ENCODE data around the gene FAM131C.
A peak's percentile ranks its signal among the peaks of the same experiment; 100 is the strongest.

Gene FAM131C

DNA sequence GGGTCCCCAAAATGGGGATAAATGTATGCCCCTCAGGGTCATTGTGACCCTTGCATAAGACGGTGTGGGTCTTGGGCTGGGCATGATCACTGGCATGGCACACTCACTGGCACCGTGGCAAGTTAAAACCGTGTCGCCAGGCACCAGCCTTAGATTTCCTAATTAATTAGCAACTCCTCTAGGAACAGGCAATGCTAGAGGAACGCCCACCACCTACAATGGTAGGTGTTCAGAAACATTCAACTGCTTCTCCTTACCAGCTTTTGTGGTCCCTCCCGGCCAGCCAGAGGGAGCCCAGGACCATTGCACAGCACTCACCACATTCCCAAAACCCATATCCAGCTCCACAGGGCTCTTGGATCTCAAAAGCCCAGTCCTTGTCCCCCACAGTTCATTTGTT lies 46.1 kb upstream of the FAM131C start:
- TF ChIP-seq, protein P1, sequence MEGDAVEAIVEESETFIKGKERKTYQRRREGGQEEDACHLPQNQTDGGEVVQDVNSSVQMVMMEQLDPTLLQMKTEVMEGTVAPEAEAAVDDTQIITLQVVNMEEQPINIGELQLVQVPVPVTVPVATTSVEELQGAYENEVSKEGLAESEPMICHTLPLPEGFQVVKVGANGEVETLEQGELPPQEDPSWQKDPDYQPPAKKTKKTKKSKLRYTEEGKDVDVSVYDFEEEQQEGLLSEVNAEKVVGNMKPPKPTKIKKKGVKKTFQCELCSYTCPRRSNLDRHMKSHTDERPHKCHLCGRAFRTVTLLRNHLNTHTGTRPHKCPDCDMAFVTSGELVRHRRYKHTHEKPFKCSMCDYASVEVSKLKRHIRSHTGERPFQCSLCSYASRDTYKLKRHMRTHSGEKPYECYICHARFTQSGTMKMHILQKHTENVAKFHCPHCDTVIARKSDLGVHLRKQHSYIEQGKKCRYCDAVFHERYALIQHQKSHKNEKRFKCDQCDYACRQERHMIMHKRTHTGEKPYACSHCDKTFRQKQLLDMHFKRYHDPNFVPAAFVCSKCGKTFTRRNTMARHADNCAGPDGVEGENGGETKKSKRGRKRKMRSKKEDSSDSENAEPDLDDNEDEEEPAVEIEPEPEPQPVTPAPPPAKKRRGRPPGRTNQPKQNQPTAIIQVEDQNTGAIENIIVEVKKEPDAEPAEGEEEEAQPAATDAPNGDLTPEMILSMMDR (IDR thresholded peaks at IDR 0.05; ENCODE audit: low read depth, low read length): no peak
- Histone ChIP-seq H3K27ac (no peak overlapping the region), H3K36me3 (no peaks in the 10 kb centered on the region), H3K27me3 (ENCODE audit: insufficient read depth, low read depth, severe bottlenecking) (no peaks in the 10 kb centered on the region), H3K9me3 (ENCODE audit: severe bottlenecking) (no peaks in the 10 kb centered on the region), H3K4me3 (ENCODE audit: low read depth, low read length) (no peak overlapping the region)
- no peak for DNase-seq

DNA sequence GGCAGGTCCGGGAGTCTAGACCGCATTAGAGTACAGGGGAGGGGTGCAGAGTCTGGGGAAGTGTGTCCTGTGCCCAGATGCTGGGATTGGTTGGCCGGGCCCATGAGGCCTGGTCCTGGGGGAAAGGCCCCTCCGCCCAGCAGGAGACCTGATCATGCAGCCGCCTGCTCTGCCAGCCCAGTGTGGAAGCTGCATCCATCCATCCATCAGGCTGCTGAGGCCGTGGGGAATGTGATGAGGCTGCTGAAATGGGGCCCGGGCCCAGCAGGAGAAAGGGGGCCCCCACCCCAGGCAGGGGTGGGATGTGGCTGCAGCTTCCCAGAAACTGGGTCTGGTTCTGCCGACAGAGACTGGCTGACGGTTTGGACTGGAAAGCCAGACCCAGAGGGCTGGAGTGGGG lies 45.3 kb upstream of the FAM131C start:
- Histone ChIP-seq H3K27me3 (ENCODE audit: insufficient read depth, low read depth, severe bottlenecking) (no peaks in the 10 kb centered on the region), H3K9me3 (ENCODE audit: severe bottlenecking) (no peaks in the 10 kb centered on the region), H3K27ac (no peak overlapping the region), H3K4me3 (ENCODE audit: low read depth, low read length) (no peak overlapping the region), H3K36me3 (no peaks in the 10 kb centered on the region)
- no peak for DNase-seq
- TF ChIP-seq, protein P1 (IDR thresholded peaks at IDR 0.05; ENCODE audit: low read depth, low read length): no peak

GRCh38 chr1:16117936-16118335 lies 44.5 kb upstream of the FAM131C start:
- Histone ChIP-seq H3K27ac (no peak overlapping the region), H3K27me3 (ENCODE audit: insufficient read depth, low read depth, severe bottlenecking) (no peaks in the 10 kb centered on the region), H3K36me3 (no peaks in the 10 kb centered on the region), H3K4me3 (ENCODE audit: low read depth, low read length) (no peak overlapping the region), H3K9me3 (ENCODE audit: severe bottlenecking) (no peaks in the 10 kb centered on the region)
- TF ChIP-seq, protein P1 (IDR thresholded peaks at IDR 0.05; ENCODE audit: low read depth, low read length): no peak
- DNase-seq: no peak

- TF ChIP-seq, protein P1 (IDR thresholded peaks at IDR 0.05; ENCODE audit: low read depth, low read length): no peak
- Histone ChIP-seq H3K27me3 (ENCODE audit: insufficient read depth, low read depth, severe bottlenecking) (no peaks in the 10 kb centered on the region), H3K9me3 (ENCODE audit: severe bottlenecking) (no peaks in the 10 kb centered on the region), H3K27ac (no peak overlapping the region), H3K36me3 (no peaks in the 10 kb centered on the region), H3K4me3 (ENCODE audit: low read depth, low read length) (no peak overlapping the region)
- DNase-seq: no peak
These were observed 43.9 kb upstream of the FAM131C start for GRCh38 chr1:16117369-16117768.

DNA sequence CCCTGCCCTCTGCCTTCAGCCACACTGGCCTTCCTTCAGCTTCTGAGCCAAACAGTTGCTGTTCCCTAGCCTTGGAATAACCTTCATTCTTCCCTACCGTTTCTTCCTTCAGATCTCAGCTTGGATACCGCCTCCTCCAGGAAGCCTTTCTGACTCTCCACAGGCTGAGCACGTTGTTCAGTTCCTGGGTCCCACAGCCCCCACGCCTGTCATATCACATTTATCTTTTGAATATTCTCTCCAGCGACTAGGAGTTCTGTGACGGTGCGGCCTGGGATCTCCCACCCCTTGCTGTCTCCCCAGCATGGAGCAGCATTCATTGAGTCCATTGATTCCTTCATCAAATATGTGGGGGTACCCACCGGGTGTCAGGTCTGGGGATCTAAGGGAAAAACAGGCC lies 43.2 kb upstream of the FAM131C start:
- H3K9me3 ChIP-seq (ENCODE audit: severe bottlenecking): no peaks in the 10 kb centered on the region
- H3K27ac ChIP-seq: peak overlapping the region; percentile 86
- H3K4me3 ChIP-seq (ENCODE audit: low read depth, low read length): no peak overlapping the region
- TF ChIP-seq, protein P1 (IDR thresholded peaks at IDR 0.05; ENCODE audit: low read depth, low read length): no peak
- no peaks in the 10 kb centered on the region for H3K27me3 ChIP-seq (ENCODE audit: insufficient read depth, low read depth, severe bottlenecking)
- DNase-seq: no peak
- H3K36me3 ChIP-seq: no peaks in the 10 kb centered on the region

DNA sequence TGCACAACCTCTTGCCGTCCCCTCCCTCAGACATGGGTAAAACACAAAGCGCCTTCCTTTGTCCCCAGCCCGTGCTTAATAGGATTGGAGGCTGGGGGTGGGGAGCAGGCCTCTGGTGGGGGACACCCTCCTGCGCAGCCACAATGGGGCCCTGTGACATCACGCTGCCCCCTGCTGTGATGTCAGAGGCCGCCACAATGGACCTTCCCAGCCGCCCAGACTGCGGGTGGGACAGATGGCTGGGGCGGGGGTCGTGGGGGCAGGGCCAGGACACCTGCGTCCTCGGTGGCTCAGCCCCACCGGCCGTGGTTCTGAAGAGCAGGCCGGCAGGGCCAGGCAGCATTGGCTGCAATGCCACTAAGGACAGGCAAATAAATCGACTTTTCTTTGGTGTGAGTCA lies 42.6 kb upstream of the FAM131C start:
- peak; percentile 81 for DNase-seq

More for the DNA sequence above, 42.6 kb upstream of the FAM131C start:
- peak overlapping the region; percentile 86 for H3K27ac ChIP-seq
- no peaks in the 10 kb centered on the region for H3K27me3 ChIP-seq (ENCODE audit: insufficient read depth, low read depth, severe bottlenecking)
- no peaks in the 10 kb centered on the region for H3K9me3 ChIP-seq (ENCODE audit: severe bottlenecking)
- TF ChIP-seq, protein P1 (IDR thresholded peaks at IDR 0.05; ENCODE audit: low read depth, low read length): no peak
- H3K4me3 ChIP-seq (ENCODE audit: low read depth, low read length): no peak overlapping the region
- H3K36me3 ChIP-seq: no peaks in the 10 kb centered on the region
